CD4-positive, alpha-beta T cell treated with Interleukin-2 at 100 ng/mL for 4 hours (primary cell): ENCODE data around the gene ZNF689.
"Not testable (repeated sequence)": the region's sequence is repeated elsewhere in the genome, so short reads cannot be mapped to it uniquely, and the experiment has no call there.

ENCODE experiments used
- DNase-seq: peaks from one replicate; pipeline ENCODE4 v3.0.0-alpha.2; 2020; ENCODE audit warnings: low spot score

The ZNF689 gene

GRCh38 chr16:30600215-30600614 lies 10.0 kb downstream of the ZNF689 start:
- DNase-seq = no peak

GRCh38 chr16:30592871-30593270 lies 17.3 kb downstream of the ZNF689 start:
- no peak for DNase-seq

- DNase-seq = not testable (repeated sequence)
These were observed 19.3 kb downstream of the ZNF689 start for GRCh38 chr16:30590869-30591268.

- DNase-seq = not testable (repeated sequence)
These were observed 20.6 kb downstream of the ZNF689 start for GRCh38 chr16:30589582-30589981.

- DNase-seq = no peak
These were observed 21.5 kb downstream of the ZNF689 start for GRCh38 chr16:30588651-30589050.

GRCh38 chr16:30585400-30586191 lies 24.6 kb downstream of the ZNF689 start, which contains the start of gene ZNF785:
TSS of gene ZNF785 (minus strand) at chr16:30585697. CDS start at chr16:30585611, 86 bp downstream.
- peak; percentile 97 for DNase-seq

- no peak for DNase-seq
These were observed 25.2 kb downstream of the ZNF689 start for GRCh38 chr16:30585022-30585399.

- DNase-seq = no peak
These were observed 27.4 kb downstream of the ZNF689 start for GRCh38 chr16:30582611-30583340.

- no peak for DNase-seq
These were observed 28.7 kb downstream of the ZNF689 start for GRCh38 chr16:30581457-30581856.

- DNase-seq = no peak
These were observed 35.5 kb downstream of the ZNF689 start for GRCh38 chr16:30574678-30575077.

- DNase-seq = peak; percentile 99
These were observed 38.5 kb downstream of the ZNF689 start, which contains the start of gene ZNF688 for GRCh38 chr16:30571445-30572322. TSS of gene ZNF688 (minus strand) at chr16:30571714. CDS start at chr16:30571629, 85 bp downstream.

GRCh38 chr16:30570636-30571444 lies 39.3 kb downstream of the ZNF689 start:
- no peak for DNase-seq

- no peak for DNase-seq
These were observed 40.2 kb downstream of the ZNF689 start for GRCh38 chr16:30569746-30570635.

- DNase-seq = no peak
These were observed 40.9 kb downstream of the ZNF689 start for GRCh38 chr16:30569281-30569680.

- DNase-seq = peak; percentile 82
These were observed 42.1 kb downstream of the ZNF689 start for GRCh38 chr16:30567991-30568638.

GRCh38 chr16:30567160-30567990 lies 42.8 kb downstream of the ZNF689 start:
- peak; percentile 72 for DNase-seq

GRCh38 chr16:30566531-30566930 lies 43.7 kb downstream of the ZNF689 start:
- DNase-seq = no peak

GRCh38 chr16:30565984-30566383 lies 44.2 kb downstream of the ZNF689 start:
- DNase-seq = no peak

- no peak for DNase-seq
These were observed 44.7 kb downstream of the ZNF689 start for GRCh38 chr16:30565526-30565925.
